ENCODE measurements around the gene PADI4.
"Not testable (repeated sequence)": the region's sequence is repeated elsewhere in the genome, so short reads cannot be mapped to it uniquely, and the experiment has no call there.

Gene PADI4

GRCh38 chr1:17315542-17316130 lies 7.6 kb downstream of the PADI4 start:
- H3K27ac ChIP-seq (ENCODE audit: low read depth, low read length), result peak overlapping the region; percentile 3
- peaks cover 4% of the 10 kb centered on the region; the same call in 1 of the 2 replicates for H3K9me3 ChIP-seq (ENCODE audit: control insufficient read depth, insufficient read depth, low read length)
- H3K36me3 ChIP-seq (ENCODE audit: control insufficient read depth, insufficient read depth, low read length), result no peaks in the 10 kb centered on the region
- no peak overlapping the region for H3K9ac ChIP-seq (ENCODE audit: low read depth, low read length)
- H3K27me3 ChIP-seq (ENCODE audit: control insufficient read depth, insufficient read depth, low read length), result no peaks in the 10 kb centered on the region
- H3K4me3 ChIP-seq (ENCODE audit: low read depth, low read length), result no peak overlapping the region
- H3K4me1 ChIP-seq (ENCODE audit: control insufficient read depth, insufficient read depth, low read length), result peaks cover 19% of the 10 kb centered on the region

DNA sequence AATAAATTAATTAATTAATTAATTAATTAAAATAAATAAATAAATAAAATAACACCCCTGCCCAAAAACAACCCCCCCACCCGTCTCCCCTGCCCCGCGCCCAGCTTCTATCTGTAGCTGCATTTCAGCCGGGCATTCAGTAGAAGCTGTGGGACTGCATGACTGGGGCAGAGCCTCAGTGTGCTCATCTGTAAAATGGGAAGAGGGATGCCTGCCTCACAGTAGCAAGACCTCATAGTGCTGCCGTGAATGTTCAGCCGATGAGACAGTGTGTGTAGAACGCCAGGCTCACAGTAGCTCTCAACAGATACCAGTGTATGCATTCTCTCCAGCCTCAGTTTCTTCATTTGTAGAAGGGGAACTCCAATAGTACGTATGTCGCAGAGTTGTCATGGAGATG lies 8.7 kb downstream of the PADI4 start:
- peaks cover 4% of the 10 kb centered on the region; the same call in 1 of the 2 replicates for H3K9me3 ChIP-seq (ENCODE audit: control insufficient read depth, insufficient read depth, low read length)
- H3K4me3 ChIP-seq (ENCODE audit: low read depth, low read length), result no peak overlapping the region
- H3K4me1 ChIP-seq (ENCODE audit: control insufficient read depth, insufficient read depth, low read length), result peaks cover 19% of the 10 kb centered on the region
- no peak overlapping the region for H3K27ac ChIP-seq (ENCODE audit: low read depth, low read length)
- H3K27me3 ChIP-seq (ENCODE audit: control insufficient read depth, insufficient read depth, low read length), result no peaks in the 10 kb centered on the region
- H3K9ac ChIP-seq (ENCODE audit: low read depth, low read length), result no peak overlapping the region
- H3K36me3 ChIP-seq (ENCODE audit: control insufficient read depth, insufficient read depth, low read length), result no peaks in the 10 kb centered on the region

DNA sequence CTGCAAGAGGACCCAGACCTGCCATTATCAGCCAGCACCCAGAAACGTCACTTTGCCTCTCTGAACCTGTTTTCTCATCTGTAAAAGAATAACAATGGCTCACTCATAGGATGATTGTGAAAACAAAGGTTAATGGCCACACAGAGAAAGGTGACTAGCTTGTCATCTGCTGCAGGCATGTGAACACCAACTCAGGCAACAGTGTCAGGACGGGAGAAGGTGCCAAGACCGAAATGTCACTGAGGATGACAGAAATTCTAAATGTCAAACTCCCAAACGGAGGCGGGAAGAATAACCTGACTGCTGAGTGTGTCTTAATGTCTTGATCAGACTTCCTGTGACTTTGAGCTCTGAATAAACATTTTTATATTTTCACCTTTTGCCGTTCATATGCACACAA lies 10.3 kb downstream of the PADI4 start:
- H3K27me3 ChIP-seq (ENCODE audit: control insufficient read depth, insufficient read depth, low read length), result no peaks in the 10 kb centered on the region
- H3K36me3 ChIP-seq (ENCODE audit: control insufficient read depth, insufficient read depth, low read length), result no peaks in the 10 kb centered on the region
- peaks cover 19% of the 10 kb centered on the region for H3K4me1 ChIP-seq (ENCODE audit: control insufficient read depth, insufficient read depth, low read length)
- H3K27ac ChIP-seq (ENCODE audit: low read depth, low read length), result no peak overlapping the region
- H3K4me3 ChIP-seq (ENCODE audit: low read depth, low read length), result no peak overlapping the region
- H3K9me3 ChIP-seq (ENCODE audit: control insufficient read depth, insufficient read depth, low read length), result peaks cover 4% of the 10 kb centered on the region; the same call in 1 of the 2 replicates
- H3K9ac ChIP-seq (ENCODE audit: low read depth, low read length), result no peak overlapping the region

GRCh38 chr1:17319561-17320350 lies 11.8 kb downstream of the PADI4 start:
- Histone ChIP-seq H3K27me3 (ENCODE audit: control insufficient read depth, insufficient read depth, low read length) (no peaks in the 10 kb centered on the region), H3K9me3 (ENCODE audit: control insufficient read depth, insufficient read depth, low read length) (peaks cover 4% of the 10 kb centered on the region; the same call in 1 of the 2 replicates), H3K27ac (ENCODE audit: low read depth, low read length) (no peak overlapping the region), H3K36me3 (ENCODE audit: control insufficient read depth, insufficient read depth, low read length) (no peaks in the 10 kb centered on the region), H3K4me1 (ENCODE audit: control insufficient read depth, insufficient read depth, low read length) (peaks cover 15% of the 10 kb centered on the region), H3K9ac (ENCODE audit: low read depth, low read length) (no peak overlapping the region), H3K4me3 (ENCODE audit: low read depth, low read length) (no peak overlapping the region)

- H3K4me3 ChIP-seq (ENCODE audit: low read depth, low read length); H3K36me3 ChIP-seq (ENCODE audit: control insufficient read depth, insufficient read depth, low read length); H3K27me3 ChIP-seq (ENCODE audit: control insufficient read depth, insufficient read depth, low read length); H3K4me1 ChIP-seq (ENCODE audit: control insufficient read depth, insufficient read depth, low read length); H3K9ac ChIP-seq (ENCODE audit: low read depth, low read length); H3K9me3 ChIP-seq (ENCODE audit: control insufficient read depth, insufficient read depth, low read length); H3K27ac ChIP-seq (ENCODE audit: low read depth, low read length): not testable (repeated sequence)
Observed at GRCh38 chr1:17321857-17322390, 13.9 kb downstream of the PADI4 start.

- H3K9ac ChIP-seq (ENCODE audit: low read depth, low read length), result no peak overlapping the region
- no peaks in the 10 kb centered on the region for H3K27me3 ChIP-seq (ENCODE audit: control insufficient read depth, insufficient read depth, low read length)
- H3K4me3 ChIP-seq (ENCODE audit: low read depth, low read length), result no peak overlapping the region
- H3K4me1 ChIP-seq (ENCODE audit: control insufficient read depth, insufficient read depth, low read length), result no peaks in the 10 kb centered on the region
- H3K27ac ChIP-seq (ENCODE audit: low read depth, low read length), result no peak overlapping the region
- no peaks in the 10 kb centered on the region for H3K36me3 ChIP-seq (ENCODE audit: control insufficient read depth, insufficient read depth, low read length)
- H3K9me3 ChIP-seq (ENCODE audit: control insufficient read depth, insufficient read depth, low read length), result no peaks in the 10 kb centered on the region
Observed at GRCh38 chr1:17328855-17329254, 20.9 kb downstream of the PADI4 start.

GRCh38 chr1:17329610-17330009 lies 21.6 kb downstream of the PADI4 start:
- Histone ChIP-seq H3K27ac (ENCODE audit: low read depth, low read length) (no peak overlapping the region), H3K4me1 (ENCODE audit: control insufficient read depth, insufficient read depth, low read length) (no peaks in the 10 kb centered on the region), H3K27me3 (ENCODE audit: control insufficient read depth, insufficient read depth, low read length) (no peaks in the 10 kb centered on the region), H3K9ac (ENCODE audit: low read depth, low read length) (no peak overlapping the region), H3K9me3 (ENCODE audit: control insufficient read depth, insufficient read depth, low read length) (no peaks in the 10 kb centered on the region), H3K36me3 (ENCODE audit: control insufficient read depth, insufficient read depth, low read length) (no peaks in the 10 kb centered on the region), H3K4me3 (ENCODE audit: low read depth, low read length) (no peak overlapping the region)

DNA sequence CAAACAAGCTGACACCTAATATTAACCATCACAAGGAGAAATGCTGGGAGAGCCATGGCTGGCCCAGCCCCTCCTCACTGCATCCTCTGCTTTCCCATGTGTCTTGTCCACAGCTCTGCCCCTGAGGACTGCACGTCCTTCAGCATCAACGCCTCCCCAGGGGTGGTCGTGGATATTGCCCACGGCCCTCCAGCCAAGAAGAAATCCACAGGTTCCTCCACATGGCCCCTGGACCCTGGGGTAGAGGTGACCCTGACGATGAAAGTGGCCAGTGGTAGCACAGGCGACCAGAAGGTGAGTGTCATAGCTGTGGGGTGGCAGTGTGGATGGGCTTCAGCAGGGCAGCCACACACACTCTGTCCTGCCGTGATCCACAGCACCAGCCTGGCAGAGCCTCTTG lies 22.9 kb downstream of the PADI4 start:
- H3K9me3 ChIP-seq (ENCODE audit: control insufficient read depth, insufficient read depth, low read length), result no peaks in the 10 kb centered on the region
- no peaks in the 10 kb centered on the region for H3K36me3 ChIP-seq (ENCODE audit: control insufficient read depth, insufficient read depth, low read length)
- no peak overlapping the region for H3K4me3 ChIP-seq (ENCODE audit: low read depth, low read length)
- no peak overlapping the region for H3K9ac ChIP-seq (ENCODE audit: low read depth, low read length)
- H3K27me3 ChIP-seq (ENCODE audit: control insufficient read depth, insufficient read depth, low read length), result no peaks in the 10 kb centered on the region
- H3K27ac ChIP-seq (ENCODE audit: low read depth, low read length), result no peak overlapping the region
- H3K4me1 ChIP-seq (ENCODE audit: control insufficient read depth, insufficient read depth, low read length), result no peaks in the 10 kb centered on the region

GRCh38 chr1:17333081-17333480 lies 25.1 kb downstream of the PADI4 start:
- H3K4me3 ChIP-seq (ENCODE audit: low read depth, low read length), result no peak overlapping the region
- H3K27ac ChIP-seq (ENCODE audit: low read depth, low read length), result no peak overlapping the region
- no peaks in the 10 kb centered on the region for H3K27me3 ChIP-seq (ENCODE audit: control insufficient read depth, insufficient read depth, low read length)
- H3K4me1 ChIP-seq (ENCODE audit: control insufficient read depth, insufficient read depth, low read length), result no peaks in the 10 kb centered on the region
- no peaks in the 10 kb centered on the region for H3K9me3 ChIP-seq (ENCODE audit: control insufficient read depth, insufficient read depth, low read length)
- H3K36me3 ChIP-seq (ENCODE audit: control insufficient read depth, insufficient read depth, low read length), result no peaks in the 10 kb centered on the region
- no peak overlapping the region for H3K9ac ChIP-seq (ENCODE audit: low read depth, low read length)

DNA sequence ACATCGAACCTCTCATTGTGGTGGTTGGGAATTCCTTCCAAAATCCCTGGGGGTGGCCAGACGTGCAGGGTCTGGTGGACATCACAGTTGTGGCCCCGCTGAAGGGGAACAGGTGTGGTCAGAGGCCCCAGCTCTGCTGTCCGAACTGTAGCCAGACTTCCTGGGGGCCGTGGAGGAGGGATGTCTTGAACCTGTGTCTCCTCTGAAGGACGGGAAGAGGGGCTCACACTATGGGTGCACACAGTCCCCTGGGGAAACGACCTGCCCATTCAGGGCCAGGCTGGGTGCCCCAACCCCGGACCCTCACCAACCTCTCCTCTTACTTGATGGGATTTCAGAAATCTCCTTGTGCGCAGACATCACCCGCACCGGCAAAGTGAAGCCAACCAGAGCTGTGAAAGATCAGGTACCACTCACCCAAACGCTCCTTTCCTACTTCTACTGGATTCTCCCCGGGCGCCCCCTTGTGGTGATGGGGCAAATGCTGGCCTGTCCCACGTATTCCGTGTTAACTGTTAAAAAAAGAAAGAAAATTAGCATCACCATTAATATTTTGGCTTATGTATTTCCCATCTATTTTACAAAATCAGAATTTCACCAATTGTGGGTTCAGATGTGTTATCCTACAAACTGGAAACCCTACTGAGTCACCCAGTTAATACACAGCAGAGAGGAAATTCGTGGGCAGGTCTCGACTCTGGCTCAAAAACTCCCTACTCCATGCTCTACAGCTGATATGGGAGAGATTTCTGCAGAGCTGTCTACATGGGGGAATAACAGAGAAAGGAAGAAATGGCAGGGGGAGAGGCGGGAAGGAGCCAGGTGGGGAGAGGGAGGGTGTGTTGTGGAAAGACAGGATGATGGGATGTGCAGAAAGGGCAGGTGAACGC lies 28.1 kb downstream of the PADI4 start:
- H3K27me3 ChIP-seq (ENCODE audit: control insufficient read depth, insufficient read depth, low read length), result no peaks in the 10 kb centered on the region
- no peaks in the 10 kb centered on the region for H3K4me1 ChIP-seq (ENCODE audit: control insufficient read depth, insufficient read depth, low read length)
- no peaks in the 10 kb centered on the region for H3K9me3 ChIP-seq (ENCODE audit: control insufficient read depth, insufficient read depth, low read length)
- no peak overlapping the region for H3K9ac ChIP-seq (ENCODE audit: low read depth, low read length)
- H3K36me3 ChIP-seq (ENCODE audit: control insufficient read depth, insufficient read depth, low read length), result no peaks in the 10 kb centered on the region
- no peak overlapping the region for H3K27ac ChIP-seq (ENCODE audit: low read depth, low read length)
- no peak overlapping the region for H3K4me3 ChIP-seq (ENCODE audit: low read depth, low read length)

Data from HUES48 (cell line).